Islet of Langerhans (tissue), 1 donor: Measurements from ENCODE around the gene TMEM116.
"Not testable (repeated sequence)": the region's sequence is repeated elsewhere in the genome, so short reads cannot be mapped to it uniquely, and the experiment has no call there.

Source experiments
- FAIRE-seq: peaks from one replicate; lab custom pipeline; 2011; peaks lifted over from hg19 to GRCh38; lab: Jason Lieb, UNC

The TMEM116 gene

DNA sequence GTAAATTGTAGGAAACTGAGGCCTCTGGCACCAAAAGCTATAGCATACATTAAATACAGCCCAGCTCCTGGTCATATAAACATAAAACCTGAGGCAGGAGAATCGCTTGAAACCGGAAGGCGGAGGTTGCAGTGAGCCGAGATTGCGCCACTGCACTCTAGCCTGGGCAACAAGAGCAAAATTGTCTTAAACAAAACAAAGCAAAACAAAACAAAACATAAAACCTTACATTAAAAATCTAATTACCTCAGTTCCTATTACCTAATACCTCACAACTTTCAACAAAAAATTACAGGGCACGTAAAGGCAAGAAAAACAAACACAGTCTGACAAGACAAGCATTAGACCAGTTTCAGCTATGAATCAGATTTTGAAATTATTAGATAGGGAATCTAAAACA, 36.7 kb downstream of the TMEM116 start:
- no peak for FAIRE-seq

- no peak for FAIRE-seq
Observed at GRCh38 chr12:111975161-111975931, 37.6 kb downstream of the TMEM116 start.

DNA sequence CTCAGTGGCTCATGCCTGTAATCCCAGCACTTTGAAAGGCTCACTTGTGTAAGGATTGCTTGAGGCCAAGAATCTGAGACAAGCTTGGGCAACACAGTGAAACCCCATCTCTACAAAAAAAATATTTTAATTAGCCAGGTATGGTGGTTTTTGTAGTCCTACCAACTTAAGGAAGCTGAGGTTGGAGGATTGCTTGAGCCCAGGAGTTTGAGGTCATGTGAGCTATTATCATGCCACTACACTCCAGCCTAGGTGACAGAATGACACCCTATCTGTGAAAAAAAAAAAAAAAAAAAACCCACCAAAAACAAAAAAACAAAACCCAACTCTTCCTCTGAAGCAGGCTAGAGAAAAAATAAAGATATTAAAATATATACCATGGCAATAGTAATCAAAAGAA, 41.2 kb downstream of the TMEM116 start:
- FAIRE-seq = no peak

- FAIRE-seq = no peak
Observed at GRCh38 chr12:111964935-111965334, 48.0 kb downstream of the TMEM116 start.

- FAIRE-seq = not testable (repeated sequence)
Observed at GRCh38 chr12:111959518-111959917, 53.4 kb downstream of the TMEM116 start.

DNA sequence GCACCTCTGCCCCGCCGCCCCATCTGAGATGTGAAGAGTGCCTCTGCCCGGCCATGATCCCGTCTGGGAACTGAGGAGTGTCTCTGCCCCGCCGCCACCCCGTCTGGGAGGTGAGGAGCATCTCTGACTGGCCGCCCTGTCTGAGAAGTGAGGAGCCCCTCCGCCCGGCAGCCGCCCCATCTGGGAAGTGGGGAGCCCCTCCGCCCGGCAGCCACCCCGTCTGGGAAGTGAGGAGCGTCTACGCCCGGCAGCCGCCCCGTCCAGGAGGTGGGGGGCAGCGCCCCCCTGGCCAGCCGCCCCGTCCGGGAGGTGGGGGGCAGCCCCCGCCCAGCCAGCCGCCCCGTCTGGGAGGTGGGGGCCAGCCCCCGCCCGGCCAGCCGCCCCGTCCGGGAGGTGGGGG, 55.7 kb downstream of the TMEM116 start:
- FAIRE-seq = not testable (repeated sequence)

DNA sequence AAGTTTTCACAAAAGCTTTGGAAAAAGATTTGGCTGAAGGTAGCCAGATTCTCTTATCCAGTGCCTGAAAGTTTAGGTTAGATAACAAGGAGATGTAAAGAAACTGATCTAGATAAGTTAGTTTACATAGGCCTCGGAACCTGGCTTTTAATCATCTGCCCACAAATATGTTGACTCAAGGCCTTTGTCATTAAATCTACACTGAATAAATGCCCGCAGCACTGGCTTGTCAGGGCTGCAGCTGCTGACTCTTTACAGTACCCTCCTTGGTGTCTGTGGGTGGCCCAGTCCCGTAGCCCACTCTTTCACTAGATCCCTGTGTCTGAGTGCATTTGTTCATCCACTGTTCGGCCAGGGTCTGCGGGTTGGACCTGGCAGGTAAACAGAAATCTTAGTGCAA, 58.0 kb downstream of the TMEM116 start:
- no peak for FAIRE-seq

DNA sequence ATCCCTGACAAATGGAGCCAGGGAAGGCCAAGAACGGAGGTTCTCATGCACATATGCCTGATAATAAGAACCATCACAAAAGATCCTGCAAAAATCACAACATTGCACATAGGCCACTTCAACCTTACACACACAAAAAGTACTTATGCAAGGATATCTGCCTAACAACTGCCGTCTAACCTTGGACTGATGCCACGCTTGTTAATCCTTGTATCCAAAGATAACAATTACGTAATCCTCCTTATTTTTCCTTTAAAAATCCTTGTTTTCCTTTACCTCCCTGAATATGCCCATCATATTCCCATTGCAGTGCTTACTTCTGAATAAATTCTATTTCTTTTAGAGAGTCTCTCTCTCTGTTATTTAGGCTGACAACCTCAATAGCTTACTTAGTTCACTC, 59.5 kb downstream of the TMEM116 start:
- FAIRE-seq = no peak

DNA sequence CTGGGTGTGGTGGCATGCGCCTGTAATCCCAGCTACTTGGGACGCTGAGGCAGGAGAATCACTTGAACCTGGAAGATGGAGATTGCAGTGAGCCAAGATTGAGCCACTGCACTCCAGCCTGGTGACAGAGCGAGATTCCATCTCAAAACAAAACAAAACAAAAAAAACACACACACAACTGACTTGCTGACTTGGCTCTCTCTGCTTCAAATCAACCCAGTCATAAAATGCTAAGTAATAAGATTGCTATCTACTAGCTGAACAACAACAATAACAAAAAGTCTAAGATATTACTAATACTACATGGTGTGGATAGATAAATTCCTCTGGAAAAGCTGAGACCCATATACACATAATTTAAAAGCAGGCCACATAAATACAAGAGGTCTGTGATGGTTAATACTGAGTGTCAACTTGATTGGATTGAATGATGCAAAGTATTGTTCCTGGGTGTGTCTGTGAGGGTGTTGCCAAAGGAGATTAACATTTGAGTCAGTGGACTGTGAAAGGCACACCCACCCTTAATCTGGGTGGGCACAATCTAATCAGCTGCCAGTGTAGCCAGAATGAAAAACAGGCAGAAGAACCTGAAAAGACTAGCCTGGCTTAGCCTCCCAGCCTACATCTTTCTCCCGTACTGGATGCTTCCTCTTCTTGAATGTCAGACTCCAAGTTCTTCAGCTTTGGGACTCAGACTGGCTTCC, 60.7 kb downstream of the TMEM116 start:
- not testable (repeated sequence) for FAIRE-seq

- not testable (repeated sequence) for FAIRE-seq
Observed at GRCh38 chr12:111950961-111951676, 61.8 kb downstream of the TMEM116 start.

GRCh38 chr12:111943929-111944328, 69.0 kb downstream of the TMEM116 start:
- FAIRE-seq = no peak

GRCh38 chr12:111942557-111942956, 70.4 kb downstream of the TMEM116 start:
- no peak for FAIRE-seq

- no peak for FAIRE-seq
Observed at GRCh38 chr12:111937429-111937828, 75.5 kb downstream of the TMEM116 start.

- no peak for FAIRE-seq
Observed at GRCh38 chr12:111936869-111937268, 76.1 kb downstream of the TMEM116 start.

GRCh38 chr12:111932241-111932640, 80.7 kb downstream of the TMEM116 start:
- no peak for FAIRE-seq

DNA sequence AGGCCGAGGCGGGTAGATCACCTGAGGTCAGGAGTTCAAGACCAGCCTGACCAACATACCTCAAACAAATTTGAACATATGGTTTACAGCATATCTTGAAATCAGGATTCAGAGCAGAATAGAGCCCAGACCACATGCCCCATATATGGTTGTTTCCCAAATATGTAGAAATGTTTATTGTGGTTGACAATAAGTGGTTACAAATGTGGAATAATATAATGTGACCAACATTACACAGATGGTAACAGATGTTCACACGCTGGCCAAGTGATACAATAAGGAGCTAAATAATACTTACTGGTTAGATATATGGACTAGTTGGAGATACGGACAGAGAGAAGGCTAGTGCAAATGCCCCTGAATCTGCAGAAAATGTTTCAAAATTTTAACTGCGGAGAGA, 85.6 kb downstream of the TMEM116 start:
- FAIRE-seq = no peak

DNA sequence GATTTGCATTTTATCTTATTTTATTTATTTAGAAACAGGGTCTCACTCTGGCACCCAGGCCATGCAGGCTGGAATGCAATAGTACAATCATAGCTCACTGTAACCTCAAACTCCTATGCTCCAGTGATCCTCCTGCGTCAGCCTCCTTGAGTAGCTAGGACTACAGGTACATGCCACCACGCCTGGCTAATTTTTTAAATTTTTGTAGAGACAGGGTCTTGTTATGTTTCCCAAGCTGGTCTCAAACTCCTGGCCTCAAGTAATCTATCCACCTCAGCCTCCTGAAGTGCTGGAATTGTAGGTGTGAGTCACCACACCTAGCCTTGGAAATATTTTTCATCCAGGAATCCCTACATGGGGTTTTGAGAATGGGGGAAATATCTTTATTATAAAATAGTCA, 86.3 kb downstream of the TMEM116 start:
- FAIRE-seq = no peak

GRCh38 chr12:111925171-111925570, 87.8 kb downstream of the TMEM116 start:
- FAIRE-seq = no peak

DNA sequence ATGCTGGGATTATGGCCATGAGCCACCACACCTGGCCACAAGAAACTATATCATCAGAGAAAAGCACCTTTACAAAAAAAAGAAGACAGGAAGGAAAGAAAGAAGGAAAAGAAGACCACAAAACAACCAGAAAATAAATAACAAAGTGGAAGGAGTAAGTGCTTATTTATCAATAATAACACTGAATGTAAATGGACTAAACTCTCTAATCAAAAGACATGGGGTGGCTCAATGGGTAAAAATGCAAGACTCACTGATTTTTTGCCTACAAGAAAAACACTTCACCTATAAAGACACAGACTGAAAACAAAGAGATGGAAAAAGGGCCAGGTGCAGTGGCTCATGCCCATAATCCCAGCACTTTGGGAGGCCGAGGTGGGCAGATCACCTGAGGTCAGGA, 105.2 kb downstream of the TMEM116 start:
- FAIRE-seq = no peak

DNA sequence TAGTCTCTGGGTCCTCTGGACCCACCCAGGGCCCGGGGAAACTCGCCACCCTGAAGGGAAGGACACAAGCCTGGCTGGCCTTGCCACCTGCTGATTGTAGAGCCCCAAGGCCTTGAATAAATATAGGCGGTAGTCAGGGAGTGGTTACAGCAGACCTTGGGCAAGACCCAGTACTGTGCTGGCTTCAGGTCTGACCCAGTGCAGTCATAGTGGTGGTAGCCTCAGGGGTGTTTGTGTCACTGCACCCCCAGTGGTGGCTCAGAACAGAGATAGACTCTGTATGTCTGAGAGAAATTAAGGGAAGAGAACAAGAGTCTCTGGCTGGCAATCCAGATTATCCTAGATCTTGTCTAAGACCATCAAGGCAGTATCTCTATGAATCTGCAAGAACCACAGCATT, 107.5 kb downstream of the TMEM116 start:
- no peak for FAIRE-seq

GRCh38 chr12:111904446-111904975, 108.5 kb downstream of the TMEM116 start:
- FAIRE-seq = no peak

DNA sequence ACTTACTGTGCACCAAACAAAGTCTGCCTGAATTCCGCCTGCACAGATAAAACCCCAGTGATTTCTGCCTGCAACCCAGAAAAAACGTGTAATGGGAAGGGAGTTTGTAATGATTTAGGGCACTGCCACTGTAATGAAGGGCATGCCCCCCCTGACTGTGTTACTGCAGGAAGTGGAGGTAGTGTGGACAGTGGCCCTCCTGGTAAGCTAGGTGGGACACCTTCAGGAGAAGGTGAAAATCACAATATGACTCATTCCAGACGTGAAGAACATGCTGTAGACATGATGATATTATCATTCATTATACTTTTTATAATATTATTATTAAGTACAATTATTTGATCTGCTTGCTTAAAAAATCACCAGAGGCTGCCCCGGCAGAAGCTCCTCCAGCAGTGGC, 111.8 kb downstream of the TMEM116 start:
- no peak for FAIRE-seq

DNA sequence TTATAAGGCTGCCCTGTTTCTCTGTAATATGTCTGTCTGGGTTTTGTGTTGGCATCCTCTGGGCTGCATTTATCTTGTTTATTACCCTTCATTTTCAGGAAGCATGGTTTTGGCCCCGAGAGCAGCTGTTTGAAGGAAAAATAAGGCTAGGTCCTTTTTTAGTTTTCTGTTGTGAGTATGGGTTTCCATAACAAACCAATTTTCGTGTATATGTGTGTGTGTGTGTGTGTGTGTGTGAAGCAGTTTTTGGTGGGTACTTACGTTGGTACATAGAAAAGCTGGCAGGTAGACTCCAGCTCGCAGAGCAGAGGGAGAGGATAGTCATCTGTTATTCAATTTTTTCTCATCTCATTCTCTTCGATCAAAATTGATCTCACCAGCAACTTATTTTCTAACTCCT, 118.4 kb downstream of the TMEM116 start:
- FAIRE-seq = no peak
